Stimulated activated naive CD8-positive, alpha-beta T cell treated with anti-CD3 and anti-CD28 coated beads, Interleukin-15, Interleukin-2, amounts not matched to agents 100 ng/mL and 50 ng/mL, for 24 hours (primary cell): ENCODE data around the gene KRTAP4-2.
"Not testable (repeated sequence)": the region's sequence is repeated elsewhere in the genome, so short reads cannot be mapped to it uniquely, and the experiment has no call there.

Experiments used
- H3K27ac Mint-ChIP-seq: one replicate; pipeline ENCODE4 v1.8.0; 2021; ENCODE audit warnings: mild to moderate bottlenecking, mixed read lengths
- H3K27me3 Mint-ChIP-seq: one replicate; pipeline ENCODE4 v1.8.0; 2021; ENCODE audit warnings: mixed read lengths
- H3K36me3 Mint-ChIP-seq: one replicate; pipeline ENCODE4 v1.8.0; 2021; ENCODE audit warnings: low read depth, mixed read lengths
- H3K4me1 Mint-ChIP-seq: one replicate; pipeline ENCODE4 v1.8.0; 2021; ENCODE audit warnings: low read depth, mixed read lengths
- H3K4me3 Mint-ChIP-seq: one replicate; pipeline ENCODE4 v1.8.0; 2021; ENCODE audit warnings: mild to moderate bottlenecking, mixed read lengths
- H3K9me3 Mint-ChIP-seq: one replicate; pipeline ENCODE4 v1.8.0; 2021; ENCODE audit warnings: mixed read lengths

Gene KRTAP4-2

DNA sequence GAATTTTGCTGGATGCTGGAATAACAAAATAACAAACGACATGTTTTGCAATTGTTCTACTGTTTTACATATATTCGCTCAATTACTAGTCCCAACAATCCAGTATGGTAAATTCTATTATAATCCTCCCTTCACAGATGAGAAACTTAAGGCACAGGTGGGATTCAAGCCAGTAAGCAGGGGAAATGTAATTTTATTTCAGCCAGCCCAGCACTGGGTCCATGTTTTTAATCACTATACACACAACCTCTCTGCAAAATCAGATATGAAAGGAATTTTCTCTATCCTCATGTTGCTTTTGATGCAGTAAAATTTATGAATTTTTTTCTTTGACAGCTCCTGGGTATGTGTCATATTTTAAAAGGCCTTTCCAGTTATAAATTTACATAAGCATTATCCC, 32.8 kb downstream of the KRTAP4-2 start:
- Mint-ChIP-seq H3K27ac (no peak overlapping the region), H3K4me3 (no peak overlapping the region), H3K27me3 (no peaks in the 10 kb centered on the region), H3K4me1 (no peaks in the 10 kb centered on the region), H3K36me3 (peaks cover 5% of the 10 kb centered on the region), H3K9me3 (peaks cover 25% of the 10 kb centered on the region)

DNA sequence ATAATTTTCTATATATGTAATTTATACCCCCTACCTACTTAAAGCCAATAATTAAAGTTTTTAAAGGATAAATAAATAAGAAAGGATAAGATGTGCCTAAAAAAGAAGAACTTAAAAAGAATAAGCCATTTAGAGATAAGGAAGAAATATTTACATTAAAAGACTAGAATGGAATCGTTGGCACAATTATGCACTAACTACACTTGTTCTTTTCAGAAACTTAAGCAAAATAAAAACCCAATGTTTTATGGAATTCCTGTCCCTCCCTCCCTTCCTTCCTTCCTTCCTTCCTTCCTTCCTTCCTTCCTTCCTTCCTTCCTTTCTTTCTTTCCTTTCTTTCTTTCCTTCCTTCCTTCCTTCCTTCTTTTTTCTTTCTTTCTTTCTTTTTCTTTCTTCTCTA, 33.2 kb downstream of the KRTAP4-2 start:
- H3K4me3 Mint-ChIP-seq: no peak overlapping the region
- no peak overlapping the region for H3K27ac Mint-ChIP-seq
- H3K4me1 Mint-ChIP-seq: no peaks in the 10 kb centered on the region
- H3K36me3 Mint-ChIP-seq: peaks cover 5% of the 10 kb centered on the region
- H3K9me3 Mint-ChIP-seq: peaks cover 25% of the 10 kb centered on the region
- no peaks in the 10 kb centered on the region for H3K27me3 Mint-ChIP-seq

DNA sequence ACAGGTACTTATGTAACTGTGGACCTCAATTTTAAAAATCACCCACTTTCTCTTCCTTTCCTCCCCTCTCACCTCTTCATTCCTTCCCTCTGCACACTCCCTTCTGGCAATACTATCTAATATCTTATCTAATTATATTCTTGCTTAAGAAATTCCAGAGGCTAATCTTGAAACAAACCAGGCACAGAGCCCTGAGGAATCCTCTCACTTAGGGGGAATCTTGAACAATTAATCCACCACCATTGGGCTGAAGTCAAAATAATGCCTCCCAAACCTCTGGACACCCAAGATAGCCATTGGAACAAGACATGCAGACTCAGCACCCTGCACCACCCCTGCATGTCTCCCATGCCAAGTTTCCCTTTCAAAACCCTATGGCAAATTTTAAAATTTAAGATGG, 36.7 kb downstream of the KRTAP4-2 start:
- Mint-ChIP-seq H3K4me1 (no peaks in the 10 kb centered on the region), H3K36me3 (peaks cover 9% of the 10 kb centered on the region), H3K4me3 (no peak overlapping the region), H3K27me3 (no peaks in the 10 kb centered on the region), H3K27ac (no peak overlapping the region), H3K9me3 (peaks cover 38% of the 10 kb centered on the region)

DNA sequence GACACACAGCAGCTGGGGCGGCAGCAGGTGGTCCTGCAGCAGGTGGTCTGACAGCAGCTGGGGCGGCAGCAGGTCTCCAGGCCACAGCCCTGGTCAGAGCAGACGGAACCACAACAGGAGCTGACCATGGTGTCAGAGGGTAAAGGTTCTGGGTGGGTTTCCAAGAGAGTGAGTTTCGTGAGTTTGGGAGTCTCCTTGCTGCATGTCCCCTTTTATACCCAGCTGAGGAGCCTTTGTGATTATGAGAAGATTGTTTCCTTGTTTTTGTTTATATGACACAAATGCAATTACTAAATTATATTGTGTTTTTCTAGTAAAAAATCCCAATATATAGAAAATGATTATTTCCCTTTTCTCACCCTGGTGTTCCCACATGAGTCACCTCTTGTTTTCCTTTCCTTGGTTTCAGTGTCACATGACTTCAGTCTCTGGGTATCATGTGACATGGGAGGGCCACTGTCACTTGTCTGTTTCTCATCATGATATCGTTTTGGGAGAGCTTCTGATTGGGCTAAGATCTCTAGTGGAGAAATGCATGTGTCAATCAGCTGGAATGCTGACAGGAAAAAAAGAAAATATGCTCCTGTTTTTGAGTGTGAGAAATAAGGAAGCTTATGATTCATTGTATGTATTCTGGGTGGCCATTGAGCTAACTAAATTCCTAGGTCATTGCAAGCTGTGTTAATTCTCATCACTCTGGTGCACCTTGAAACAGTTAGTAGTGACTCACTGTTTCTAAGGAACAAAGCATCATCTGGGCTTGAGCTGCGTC, 37.5 kb downstream of the KRTAP4-2 start, which contains the start of gene KRTAP4-6:
Gene KRTAP4-6 (minus strand): TSS at position 185 of the 772 bp plus-strand sequence. CDS start 57 bp downstream, at position 128.
- H3K27ac Mint-ChIP-seq: no peak within 1 kb of the TSS
- no peak within 1 kb of the TSS for H3K4me3 Mint-ChIP-seq
- H3K27me3 Mint-ChIP-seq: no peaks in the 10 kb centered on the region
- no peaks in the 10 kb centered on the region for H3K4me1 Mint-ChIP-seq
- H3K36me3 Mint-ChIP-seq: peaks cover 9% of the 10 kb centered on the region
- H3K9me3 Mint-ChIP-seq: peaks cover 38% of the 10 kb centered on the region

DNA sequence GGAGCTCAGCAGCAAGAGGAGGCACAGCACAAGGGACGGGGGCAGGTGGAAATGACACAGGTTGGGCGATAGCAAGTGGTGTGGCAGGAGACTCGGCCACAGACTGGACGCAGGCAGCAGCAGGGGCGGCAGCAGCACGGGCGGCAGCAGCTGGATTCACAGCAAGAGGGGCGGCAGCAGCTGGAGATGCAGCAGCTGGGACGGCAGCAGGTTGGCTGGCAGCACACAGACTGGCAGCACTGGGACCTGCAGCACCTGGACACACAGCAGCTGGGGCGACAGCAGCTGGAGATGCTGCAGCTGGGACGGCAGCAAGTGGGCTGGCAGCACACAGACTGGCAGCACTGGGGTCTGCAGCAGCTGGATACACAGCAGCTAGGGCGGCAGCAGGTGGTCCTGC, 38.2 kb downstream of the KRTAP4-2 start:
- H3K27ac Mint-ChIP-seq, H3K27me3 Mint-ChIP-seq, H3K36me3 Mint-ChIP-seq, H3K4me1 Mint-ChIP-seq, H3K4me3 Mint-ChIP-seq: not testable (repeated sequence)
- H3K9me3 Mint-ChIP-seq: peaks cover 38% of the 10 kb centered on the region

DNA sequence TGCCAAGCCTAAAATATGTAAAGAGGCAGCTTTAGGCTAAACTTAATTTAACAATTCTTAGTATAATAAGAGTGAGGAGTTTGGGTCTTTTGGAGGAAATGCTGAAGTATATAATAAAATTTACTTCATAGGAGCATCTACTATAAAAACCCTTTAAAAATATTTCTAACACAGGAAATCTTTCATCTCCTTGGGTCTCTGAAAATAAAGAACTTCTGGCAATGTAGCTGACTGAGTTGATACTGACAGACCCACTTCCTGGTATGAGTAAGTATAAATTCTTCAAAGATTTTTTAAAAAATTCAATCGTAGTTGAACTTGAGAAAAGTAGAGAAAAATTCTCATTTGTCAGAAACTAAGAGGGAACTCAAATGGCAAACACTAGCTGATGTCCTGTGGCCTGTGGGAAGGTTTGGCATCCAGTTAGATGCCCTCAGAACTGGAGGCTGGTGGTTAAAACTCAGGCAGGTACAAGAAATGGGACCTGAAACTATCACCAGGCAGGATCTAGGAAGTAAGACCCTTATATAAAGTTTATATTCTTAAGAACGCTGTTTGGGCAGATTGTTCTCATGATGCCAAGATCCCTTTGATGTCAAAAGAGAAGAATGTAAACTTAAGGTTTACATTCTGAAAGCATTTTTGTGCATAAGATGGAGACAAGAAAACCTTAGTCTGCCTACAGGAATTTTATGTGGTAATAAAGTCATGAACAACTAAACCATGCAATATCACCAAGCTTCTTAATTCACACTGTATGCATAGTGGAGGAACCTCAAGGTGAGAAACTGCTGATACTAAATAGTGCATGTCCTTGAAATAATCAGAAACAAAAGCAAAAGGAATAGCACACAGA, 43.9 kb downstream of the KRTAP4-2 start:
- Mint-ChIP-seq H3K27me3 (no peaks in the 10 kb centered on the region), H3K4me1 (peaks cover 23% of the 10 kb centered on the region), H3K4me3 (no peak overlapping the region), H3K27ac (no peak overlapping the region), H3K36me3 (no peaks in the 10 kb centered on the region), H3K9me3 (peaks cover 9% of the 10 kb centered on the region)

DNA sequence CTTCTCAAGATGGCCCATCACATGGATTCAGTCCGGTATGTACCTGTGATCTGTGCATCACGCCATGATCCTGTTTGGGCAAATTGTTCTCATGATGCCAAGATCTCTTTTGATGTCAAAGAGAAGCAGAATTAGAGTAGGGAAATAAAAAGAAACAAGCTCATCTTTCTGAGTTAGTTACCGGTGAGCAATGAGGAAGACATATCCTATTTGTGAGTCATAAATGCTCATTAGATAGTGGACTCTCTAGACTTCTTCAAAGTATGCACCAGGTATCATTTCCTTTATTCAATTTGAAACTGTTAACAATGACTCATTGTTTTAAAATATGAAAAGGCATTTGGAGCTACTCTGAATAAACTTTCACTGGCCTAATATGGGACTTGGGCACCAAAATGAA, 46.0 kb downstream of the KRTAP4-2 start:
- Mint-ChIP-seq H3K4me3 (no peak overlapping the region), H3K27ac (no peak overlapping the region), H3K9me3 (peaks cover 2% of the 10 kb centered on the region)

More for the DNA sequence above, 46.0 kb downstream of the KRTAP4-2 start:
- Mint-ChIP-seq H3K4me1 (peaks cover 23% of the 10 kb centered on the region), H3K27me3 (no peaks in the 10 kb centered on the region), H3K36me3 (no peaks in the 10 kb centered on the region)
